Smooth muscle cell (in vitro differentiated cells): ENCODE data around the gene CSTB. TPM values are rescaled to one million over a fixed set of nuclear protein-coding genes. Genes with fewer than 3 reads are reported as not detected.

Experiments used
- DNase-seq: peaks from one replicate; lab custom pipeline; 2025; ENCODE audit not compliant: unreplicated experiment; lab: John Stamatoyannopoulos, UW
- H2AFZ ChIP-seq: fragments of 200-600 bp; sonication (generic); 2 replicates; pipeline ENCODE4 v1.6.0; 2016; ENCODE audit warnings: antibody characterized with exemption, low read depth, mild to moderate bottlenecking
- H3F3A ChIP-seq: fragments of 200-600 bp; sonication (generic); 2 replicates; pipeline ENCODE4 v1.6.0; 2017; ENCODE audit warnings: antibody characterized with exemption, low read depth
- H3K27ac ChIP-seq: fragments of 200-600 bp; sonication (generic); 2 replicates; pipeline ENCODE4 v1.5.1; 2016; ENCODE audit warnings: low read depth, mild to moderate bottlenecking
- H3K27me3 ChIP-seq: fragments of 200-600 bp; sonication (generic); 2 replicates; pipeline ENCODE4 v1.6.1; 2016; ENCODE audit warnings: low read depth, mild to moderate bottlenecking
- H3K36me3 ChIP-seq: fragments of 200-600 bp; sonication (generic); 2 replicates; pipeline ENCODE4 v1.5.1; 2016; ENCODE audit warnings: low read depth
- H3K4me1 ChIP-seq: fragments of 200-600 bp; sonication (generic); 2 replicates; pipeline ENCODE4 v1.5.1; 2016; ENCODE audit warnings: low read depth
- H3K4me2 ChIP-seq: fragments of 200-600 bp; sonication (generic); 2 replicates; pipeline ENCODE4 v1.6.0; 2016; ENCODE audit warnings: mild to moderate bottlenecking
- H3K4me3 ChIP-seq: fragments of 200-600 bp; sonication (generic); 2 replicates; pipeline ENCODE4 v1.5.1; 2016; ENCODE audit warnings: mild to moderate bottlenecking
- H3K79me2 ChIP-seq: fragments of 200-600 bp; sonication (generic); 2 replicates; pipeline ENCODE4 v1.6.0; 2016; ENCODE audit warnings: low read depth, mild to moderate bottlenecking
- H3K9ac ChIP-seq: fragments of 200-600 bp; sonication (generic); 2 replicates; pipeline ENCODE4 v1.6.0; 2016; ENCODE audit warnings: low read depth
- H3K9me3 ChIP-seq: fragments of 200-600 bp; sonication (generic); replicated peaks from 2 replicates; pipeline ENCODE4 v1.5.1; 2016; ENCODE audit warnings: low read depth
- H4K20me1 ChIP-seq: fragments of 200-600 bp; sonication (generic); 2 replicates; pipeline ENCODE4 v1.6.0; 2016; ENCODE audit warnings: low read depth
- WGBS: methylation state at CpG from one replicate; pipeline ENCODE4 v1.1.7; 2016; ENCODE audit warnings: low lambda C conversion rate; 5-methylcytosine and 5-hydroxymethylcytosine counted together
- polyA plus RNA-seq: library from polyadenylated mRNA; unstranded; fragments of >200 nt; fragmentation: Nextera tagmentation; extraction: Ambion mirVana; gene quantifications from 2 replicates; pipeline ENCODE4 v1.2.1, GENCODE V29; 2016
- total RNA-seq: library from RNA; depleted of rRNA; stranded (reverse); fragments of >200 nt; gene quantifications from 2 replicates; pipeline ENCODE4 v1.2.3, GENCODE V29; 2014
- TF ChIP-seq, protein P1 (sequence below): fragments of 200-600 bp; sonication (generic); IDR thresholded peaks from 2 replicates; pipeline ENCODE4 v1.5.1; 2017; ENCODE audit warnings: borderline replicate concordance, mild to moderate bottlenecking, antibody characterized with exemption; ENCODE audit not compliant: insufficient read depth, poor library complexity, severe bottlenecking

The CSTB gene
- total and polyA plus RNA-seq, 2 experiments from 2014 or later = 29.9 to 74.0 TPM

DNA sequence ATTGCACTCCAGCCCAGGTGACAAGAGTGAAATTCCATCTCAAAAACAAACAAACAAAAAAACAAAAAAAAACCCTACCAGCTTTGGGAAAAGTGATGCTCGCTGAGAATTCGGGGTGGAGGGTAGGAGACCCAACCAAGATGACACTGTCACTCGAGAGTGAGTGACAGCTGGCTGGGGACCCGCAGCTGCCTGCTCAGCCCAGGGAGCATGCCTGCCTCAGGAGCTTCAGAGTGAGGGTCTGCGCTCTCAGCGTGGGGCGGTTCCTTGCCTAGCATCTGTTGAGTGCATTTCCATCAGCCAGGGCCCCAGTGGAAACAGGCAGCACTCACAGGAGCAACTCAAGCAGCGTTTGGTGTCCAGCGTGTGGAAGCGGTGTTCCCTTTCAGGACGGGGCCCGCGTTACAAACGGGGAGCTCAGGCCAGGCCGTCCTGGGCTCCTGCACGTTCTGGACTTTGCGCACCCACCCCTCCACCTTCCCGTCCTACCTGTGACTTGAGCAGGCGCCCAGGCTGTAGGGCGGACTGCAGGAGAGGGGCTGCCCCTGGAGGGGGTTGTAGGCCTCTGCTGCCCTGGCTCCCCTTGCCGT, 5.9 kb downstream of the CSTB start:
- no peak overlapping the region for H3K27ac ChIP-seq
- peaks cover 8% of the 10 kb centered on the region for H3K79me2 ChIP-seq
- H3K9ac ChIP-seq = no peak overlapping the region
- peaks cover 13% of the 10 kb centered on the region for H4K20me1 ChIP-seq
- H3K4me1 ChIP-seq = peaks cover 13% of the 10 kb centered on the region
- H3K27me3 ChIP-seq = no peaks in the 10 kb centered on the region
- no peaks in the 10 kb centered on the region for H3K9me3 ChIP-seq
- WGBS = 93% methylated on average over 21 of the region's 21 CpGs
- no peak overlapping the region for H3K4me2 ChIP-seq
- H3F3A ChIP-seq = peaks cover 9% of the 10 kb centered on the region
- DNase-seq = no peak
- no peak overlapping the region for H2AFZ ChIP-seq
- H3K4me3 ChIP-seq = no peak overlapping the region
- TF ChIP-seq, protein P1, sequence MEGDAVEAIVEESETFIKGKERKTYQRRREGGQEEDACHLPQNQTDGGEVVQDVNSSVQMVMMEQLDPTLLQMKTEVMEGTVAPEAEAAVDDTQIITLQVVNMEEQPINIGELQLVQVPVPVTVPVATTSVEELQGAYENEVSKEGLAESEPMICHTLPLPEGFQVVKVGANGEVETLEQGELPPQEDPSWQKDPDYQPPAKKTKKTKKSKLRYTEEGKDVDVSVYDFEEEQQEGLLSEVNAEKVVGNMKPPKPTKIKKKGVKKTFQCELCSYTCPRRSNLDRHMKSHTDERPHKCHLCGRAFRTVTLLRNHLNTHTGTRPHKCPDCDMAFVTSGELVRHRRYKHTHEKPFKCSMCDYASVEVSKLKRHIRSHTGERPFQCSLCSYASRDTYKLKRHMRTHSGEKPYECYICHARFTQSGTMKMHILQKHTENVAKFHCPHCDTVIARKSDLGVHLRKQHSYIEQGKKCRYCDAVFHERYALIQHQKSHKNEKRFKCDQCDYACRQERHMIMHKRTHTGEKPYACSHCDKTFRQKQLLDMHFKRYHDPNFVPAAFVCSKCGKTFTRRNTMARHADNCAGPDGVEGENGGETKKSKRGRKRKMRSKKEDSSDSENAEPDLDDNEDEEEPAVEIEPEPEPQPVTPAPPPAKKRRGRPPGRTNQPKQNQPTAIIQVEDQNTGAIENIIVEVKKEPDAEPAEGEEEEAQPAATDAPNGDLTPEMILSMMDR = no peak
- H3K36me3 ChIP-seq = no peaks in the 10 kb centered on the region

DNA sequence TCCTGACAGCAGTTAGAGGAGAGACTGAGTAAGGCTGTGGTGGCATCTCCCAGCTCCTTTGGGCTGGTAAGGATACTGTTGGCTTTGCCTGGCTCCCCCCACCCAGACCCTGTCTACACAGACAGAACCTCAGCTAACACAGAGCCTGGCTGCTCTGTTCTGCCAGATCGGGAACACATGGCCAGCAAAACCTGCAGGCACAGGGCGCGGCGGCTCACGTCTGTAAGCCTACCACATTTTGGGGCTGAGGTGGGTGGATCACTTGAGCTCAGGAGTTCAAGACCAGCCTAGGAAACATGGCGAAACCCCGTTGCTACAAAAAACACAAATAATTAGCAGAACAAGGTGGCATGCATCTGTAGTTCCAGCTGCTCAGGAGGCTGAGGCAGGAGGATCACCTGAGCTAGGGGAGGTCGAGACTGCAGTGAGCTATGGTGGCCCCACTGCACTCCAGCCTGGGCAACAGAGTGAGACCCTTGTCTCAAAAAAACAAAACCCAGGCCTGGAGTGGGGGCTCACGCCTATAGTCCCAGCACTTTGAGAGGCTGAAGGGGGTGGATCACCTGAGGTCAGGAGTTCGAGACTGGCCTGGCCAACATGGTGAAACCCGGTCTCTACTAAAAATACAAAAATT, 6.7 kb downstream of the CSTB start:
- H3K4me3 ChIP-seq = no peak overlapping the region
- DNase-seq = no peak
- no peak overlapping the region for H2AFZ ChIP-seq
- 96% methylated on average over 11 of the region's 11 CpGs for WGBS
- H3K9me3 ChIP-seq = no peaks in the 10 kb centered on the region
- H3K9ac ChIP-seq = no peak overlapping the region
- peaks cover under 1% of the 10 kb centered on the region for H3K79me2 ChIP-seq
- TF ChIP-seq, protein P1 = no peak
- H3K27ac ChIP-seq = peak overlapping the region; percentile 81
- no peaks in the 10 kb centered on the region for H3K36me3 ChIP-seq
- H3K4me2 ChIP-seq = no peak overlapping the region
- peaks cover 12% of the 10 kb centered on the region for H3K4me1 ChIP-seq
- no peaks in the 10 kb centered on the region for H3K27me3 ChIP-seq
- peaks cover 9% of the 10 kb centered on the region for H3F3A ChIP-seq
- H4K20me1 ChIP-seq = peaks cover 6% of the 10 kb centered on the region

DNA sequence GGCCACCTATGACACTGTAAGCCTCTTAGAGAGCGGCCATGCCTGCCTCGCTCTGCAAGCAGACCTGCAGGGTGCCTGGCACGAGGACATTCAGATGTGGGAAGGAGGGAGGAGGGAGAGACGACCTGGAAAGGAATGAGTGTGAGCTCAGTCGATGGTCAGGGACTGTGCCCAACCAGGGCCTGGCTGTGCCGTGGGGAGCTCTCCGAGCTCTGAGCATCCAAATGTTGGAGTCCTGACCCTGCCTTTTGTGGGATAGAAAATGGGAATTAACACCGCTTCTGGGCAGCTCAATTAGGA, 7.3 kb downstream of the CSTB start:
- peak overlapping the region; percentile 65 for H3K9ac ChIP-seq
- no peaks in the 10 kb centered on the region for H3K9me3 ChIP-seq
- WGBS = 70% methylated on average over 8 of the region's 8 CpGs
- no peaks in the 10 kb centered on the region for H4K20me1 ChIP-seq
- no peak overlapping the region for H2AFZ ChIP-seq
- H3K27ac ChIP-seq = peak overlapping the region; percentile 81
- H3K79me2 ChIP-seq = no peaks in the 10 kb centered on the region
- TF ChIP-seq, protein P1 = no peak
- no peaks in the 10 kb centered on the region for H3K36me3 ChIP-seq
- no peaks in the 10 kb centered on the region for H3K27me3 ChIP-seq
- no peak overlapping the region for H3K4me3 ChIP-seq
- peak overlapping the region; percentile 40 for H3K4me2 ChIP-seq
- peaks cover 13% of the 10 kb centered on the region for H3F3A ChIP-seq
- H3K4me1 ChIP-seq = peaks cover 12% of the 10 kb centered on the region
- no peak for DNase-seq
